ENCODE measurements around the gene SLC23A2. TPM values are rescaled to one million over a fixed set of nuclear protein-coding genes. Genes with fewer than 3 reads are reported as not detected.

Gene SLC23A2
- polyA plus RNA-seq, 1 donor from 2014 or later: 38.3 TPM

GRCh38 chr20:4811257-4811656, 190.1 kb downstream of the SLC23A2 start:
- no peaks in the 10 kb centered on the region for H3K79me2 ChIP-seq (replicated peaks; ENCODE audit: insufficient read depth, low read length)
- H3K9me2 ChIP-seq (ENCODE audit: insufficient read depth, low read length): no peaks in the 10 kb centered on the region
- no peak overlapping the region for H2AFZ ChIP-seq (ENCODE audit: low read depth, low read length)
- no peak overlapping the region for H3K27ac ChIP-seq (ENCODE audit: low read length)
- H4K20me1 ChIP-seq (ENCODE audit: insufficient read depth): no peaks in the 10 kb centered on the region
- H3K4me3 ChIP-seq (ENCODE audit: low read length): no peak overlapping the region
- H3K36me3 ChIP-seq (ENCODE audit: insufficient read depth, low read length): no peaks in the 10 kb centered on the region
- no peak overlapping the region for H3K9ac ChIP-seq (ENCODE audit: low read length)
- no peak overlapping the region for H3K4me2 ChIP-seq (ENCODE audit: low read length)
- H3F3A ChIP-seq (ENCODE audit: insufficient read depth, low read length, poor library complexity, severe bottlenecking): no peaks in the 10 kb centered on the region
- no peak for TF ChIP-seq EZH2 (IDR thresholded peaks at IDR 0.05; ENCODE audit: borderline replicate concordance, insufficient read depth, low read length, poor library complexity, severe bottlenecking)
- TF ChIP-seq TAF1 (IDR thresholded peaks at IDR 0.05; ENCODE audit: low read depth): no peak
- TF ChIP-seq EP300 (conservative IDR thresholded peaks at IDR 0.05; ENCODE audit: poor library complexity, severe bottlenecking): no peak
- TF ChIP-seq MXI1 (conservative IDR thresholded peaks at IDR 0.05; ENCODE audit: poor library complexity, severe bottlenecking): no peak
- TF ChIP-seq SMC3 (conservative IDR thresholded peaks at IDR 0.05; ENCODE audit: poor library complexity): no peak
- TF ChIP-seq POLR2AphosphoS5 (IDR thresholded peaks at IDR 0.05): no peak
- no peak for TF ChIP-seq RAD21 (conservative IDR thresholded peaks at IDR 0.05)
- no peak for TF ChIP-seq CTCF (IDR thresholded peaks at IDR 0.05; ENCODE audit: poor library complexity, severe bottlenecking)
- no peak for TF ChIP-seq REST (IDR thresholded peaks at IDR 0.05; ENCODE audit: borderline replicate concordance)
- no peaks in the 10 kb centered on the region for H3K9me3 ChIP-seq (ENCODE audit: low read length)
- no peaks in the 10 kb centered on the region for H3K27me3 ChIP-seq (ENCODE audit: insufficient read depth, low read depth, low read length)

- TF ChIP-seq CTCF (IDR thresholded peaks at IDR 0.05; ENCODE audit: poor library complexity, severe bottlenecking) (no peak), POLR2AphosphoS5 (IDR thresholded peaks at IDR 0.05) (no peak), TAF1 (IDR thresholded peaks at IDR 0.05; ENCODE audit: low read depth) (no peak), REST (IDR thresholded peaks at IDR 0.05; ENCODE audit: borderline replicate concordance) (no peak), MXI1 (conservative IDR thresholded peaks at IDR 0.05; ENCODE audit: poor library complexity, severe bottlenecking) (no peak), EP300 (conservative IDR thresholded peaks at IDR 0.05; ENCODE audit: poor library complexity, severe bottlenecking) (no peak), SMC3 (conservative IDR thresholded peaks at IDR 0.05; ENCODE audit: poor library complexity) (no peak), RAD21 (conservative IDR thresholded peaks at IDR 0.05) (no peak), EZH2 (IDR thresholded peaks at IDR 0.05; ENCODE audit: borderline replicate concordance, insufficient read depth, low read length, poor library complexity, severe bottlenecking) (no peak)
These were observed 190.8 kb downstream of the SLC23A2 start for GRCh38 chr20:4810426-4811019.

More at GRCh38 chr20:4810426-4811019, 190.8 kb downstream of the SLC23A2 start:
- H3K36me3 ChIP-seq (ENCODE audit: insufficient read depth, low read length): no peaks in the 10 kb centered on the region
- H3K9me2 ChIP-seq (ENCODE audit: insufficient read depth, low read length): no peaks in the 10 kb centered on the region
- H3K79me2 ChIP-seq (replicated peaks; ENCODE audit: insufficient read depth, low read length): no peaks in the 10 kb centered on the region
- no peak overlapping the region for H2AFZ ChIP-seq (ENCODE audit: low read depth, low read length)
- H3K27ac ChIP-seq (ENCODE audit: low read length): no peak overlapping the region
- no peak overlapping the region for H3K9ac ChIP-seq (ENCODE audit: low read length)
- H3K4me3 ChIP-seq (ENCODE audit: low read length): no peak overlapping the region
- no peaks in the 10 kb centered on the region for H4K20me1 ChIP-seq (ENCODE audit: insufficient read depth)
- no peaks in the 10 kb centered on the region for H3F3A ChIP-seq (ENCODE audit: insufficient read depth, low read length, poor library complexity, severe bottlenecking)
- no peaks in the 10 kb centered on the region for H3K9me3 ChIP-seq (ENCODE audit: low read length)
- no peaks in the 10 kb centered on the region for H3K27me3 ChIP-seq (ENCODE audit: insufficient read depth, low read depth, low read length)
- H3K4me2 ChIP-seq (ENCODE audit: low read length): no peak overlapping the region

Measured in neural cell (in vitro differentiated cells).